ENCODE data around the gene DNM2.
"Not testable (repeated sequence)": the region's sequence is repeated elsewhere in the genome, so short reads cannot be mapped to it uniquely, and the experiment has no call there.

DNM2 gene

GRCh38 chr19:10838377-10838776 lies 120.5 kb downstream of the DNM2 start:
- no peak for DNase-seq (ENCODE audit: low read depth)

- no peak for DNase-seq (ENCODE audit: low read depth)
Measured at GRCh38 chr19:10839114-10840050, 121.5 kb downstream of the DNM2 start.

- DNase-seq (ENCODE audit: low read depth): no peak
Measured at GRCh38 chr19:10842788-10843187, 124.9 kb downstream of the DNM2 start.

GRCh38 chr19:10846500-10847202 lies 128.8 kb downstream of the DNM2 start:
- DNase-seq (ENCODE audit: low read depth): no peak

GRCh38 chr19:10848230-10848856 lies 130.5 kb downstream of the DNM2 start, which contains the start of gene C19orf38:
Gene C19orf38, plus strand, starts transcription at chr19:10848415. Its CDS starts 94 bp downstream, at chr19:10848509.
- no peak for DNase-seq (ENCODE audit: low read depth)

- DNase-seq (ENCODE audit: low read depth): no peak
Measured at GRCh38 chr19:10850631-10851030, 132.8 kb downstream of the DNM2 start.

GRCh38 chr19:10852098-10852800 lies 134.4 kb downstream of the DNM2 start:
- DNase-seq (ENCODE audit: low read depth): peak; percentile 51

GRCh38 chr19:10852941-10853340 lies 135.1 kb downstream of the DNM2 start:
- DNase-seq (ENCODE audit: low read depth): no peak

- DNase-seq (ENCODE audit: low read depth): no peak
Measured at GRCh38 chr19:10854350-10855089, 136.6 kb downstream of the DNM2 start.

- DNase-seq (ENCODE audit: low read depth): no peak
Measured at GRCh38 chr19:10855879-10856522, 138.1 kb downstream of the DNM2 start.

- not testable (repeated sequence) for DNase-seq (ENCODE audit: low read depth)
Measured at GRCh38 chr19:10856899-10857298, 139.0 kb downstream of the DNM2 start.

- DNase-seq (ENCODE audit: low read depth): no peak
Measured at GRCh38 chr19:10858204-10858828, 140.4 kb downstream of the DNM2 start.

- no peak for DNase-seq (ENCODE audit: low read depth)
Measured at GRCh38 chr19:10861103-10861651, 143.3 kb downstream of the DNM2 start.

- DNase-seq (ENCODE audit: low read depth): no peak
Measured at GRCh38 chr19:10862561-10863106, 144.8 kb downstream of the DNM2 start.

- no peak for DNase-seq (ENCODE audit: low read depth)
Measured at GRCh38 chr19:10863107-10863717, 145.3 kb downstream of the DNM2 start.

GRCh38 chr19:10864538-10864899 lies 146.6 kb downstream of the DNM2 start:
- peak; percentile 61 for DNase-seq (ENCODE audit: low read depth)

GRCh38 chr19:10866495-10866894 lies 148.6 kb downstream of the DNM2 start:
- DNase-seq (ENCODE audit: low read depth): no peak

- DNase-seq (ENCODE audit: low read depth): no peak
Measured at GRCh38 chr19:10868872-10869547, 151.1 kb downstream of the DNM2 start.

- not testable (repeated sequence) for DNase-seq (ENCODE audit: low read depth)
Measured at GRCh38 chr19:10869872-10870311, 152.0 kb downstream of the DNM2 start.
